Skeletal muscle satellite cell (primary cell): ENCODE measurements around the gene SIGLEC1.

Experiments
- H3K27me3 ChIP-seq: 2 replicates; pipeline ENCODE4 v1.7.0; 2013; ENCODE audit warnings: low read length; ENCODE audit not compliant: control insufficient read depth, insufficient read depth
- H3K36me3 ChIP-seq: 2 replicates; pipeline ENCODE4 v1.7.0; 2013; ENCODE audit warnings: mild to moderate bottlenecking, control low read depth, low read length; ENCODE audit not compliant: insufficient read depth
- H3K4me1 ChIP-seq: 2 replicates; pipeline ENCODE4 v1.7.0; 2013; ENCODE audit warnings: low read length; ENCODE audit not compliant: control insufficient read depth, insufficient read depth
- H3K4me2 ChIP-seq: 2 replicates; pipeline ENCODE4 v1.7.0; 2013; ENCODE audit warnings: mild to moderate bottlenecking, low read length
- H3K4me3 ChIP-seq: 2 replicates; pipeline ENCODE4 v1.7.0; 2013; ENCODE audit warnings: low read length
- H3K9ac ChIP-seq: 2 replicates; pipeline ENCODE4 v1.7.0; 2013; ENCODE audit warnings: mild to moderate bottlenecking, low read depth, low read length, moderate library complexity
- H3K9me3 ChIP-seq: replicated peaks from 2 replicates; pipeline ENCODE4 v1.7.0; 2013; ENCODE audit warnings: mild to moderate bottlenecking, control low read depth, low read length

Gene SIGLEC1

DNA sequence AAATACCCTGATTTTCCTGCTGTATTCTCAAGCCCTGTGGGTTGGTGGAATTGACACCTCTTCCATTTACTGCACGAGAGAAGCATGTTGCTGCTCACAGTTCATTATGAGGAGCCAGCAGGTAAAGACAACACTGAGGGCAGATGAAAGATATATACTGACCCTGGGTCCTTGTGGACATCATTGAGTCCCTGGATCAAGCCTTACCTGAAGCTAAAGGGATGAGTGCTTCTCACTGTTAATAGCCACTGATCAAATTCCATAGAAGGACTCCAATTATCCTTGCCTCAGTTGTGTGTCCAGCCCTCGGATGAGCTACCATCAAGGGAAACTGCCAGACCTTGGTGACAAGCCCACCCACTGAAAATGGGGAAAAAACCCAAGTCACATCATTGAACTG is 7.7 kb upstream of the SIGLEC1 start:
- H3K36me3 ChIP-seq, result no peaks in the 10 kb centered on the region
- H3K9me3 ChIP-seq, result no peaks in the 10 kb centered on the region
- no peak overlapping the region for H3K9ac ChIP-seq
- no peaks in the 10 kb centered on the region for H3K4me1 ChIP-seq
- no peak overlapping the region for H3K4me2 ChIP-seq
- H3K4me3 ChIP-seq, result no peak overlapping the region
- H3K27me3 ChIP-seq, result peaks cover 30% of the 10 kb centered on the region

DNA sequence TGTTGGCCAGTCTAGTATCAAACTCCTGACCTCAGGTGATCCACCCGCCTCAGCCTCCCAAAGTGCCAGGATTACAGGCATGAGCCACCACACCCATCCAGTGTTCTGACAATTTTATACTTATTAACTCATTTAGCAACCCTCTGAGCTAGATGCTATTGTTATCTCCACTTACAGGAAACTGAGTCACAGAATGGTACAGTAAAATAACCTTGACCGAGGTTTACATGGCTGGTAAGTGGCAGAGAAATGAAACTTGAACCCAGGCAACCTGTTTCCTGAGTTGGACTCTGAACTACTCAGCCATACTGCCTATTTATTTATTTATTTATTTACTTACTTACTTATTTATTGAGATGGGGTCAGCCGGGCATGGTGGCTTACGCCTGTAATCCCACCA is 6.6 kb upstream of the SIGLEC1 start:
- H3K36me3 ChIP-seq, result no peaks in the 10 kb centered on the region
- no peaks in the 10 kb centered on the region for H3K4me1 ChIP-seq
- no peaks in the 10 kb centered on the region for H3K9me3 ChIP-seq
- H3K27me3 ChIP-seq, result peaks cover 22% of the 10 kb centered on the region
- no peak overlapping the region for H3K4me2 ChIP-seq
- no peak overlapping the region for H3K4me3 ChIP-seq
- no peak overlapping the region for H3K9ac ChIP-seq

GRCh38 chr20:3716195-3716834 is 3.9 kb upstream of the SIGLEC1 start:
- H3K4me3 ChIP-seq, result no peak overlapping the region
- H3K9ac ChIP-seq, result no peak overlapping the region
- peaks cover 12% of the 10 kb centered on the region for H3K27me3 ChIP-seq
- no peak overlapping the region for H3K4me2 ChIP-seq
- H3K4me1 ChIP-seq, result no peaks in the 10 kb centered on the region
- no peaks in the 10 kb centered on the region for H3K36me3 ChIP-seq
- H3K9me3 ChIP-seq, result no peaks in the 10 kb centered on the region

DNA sequence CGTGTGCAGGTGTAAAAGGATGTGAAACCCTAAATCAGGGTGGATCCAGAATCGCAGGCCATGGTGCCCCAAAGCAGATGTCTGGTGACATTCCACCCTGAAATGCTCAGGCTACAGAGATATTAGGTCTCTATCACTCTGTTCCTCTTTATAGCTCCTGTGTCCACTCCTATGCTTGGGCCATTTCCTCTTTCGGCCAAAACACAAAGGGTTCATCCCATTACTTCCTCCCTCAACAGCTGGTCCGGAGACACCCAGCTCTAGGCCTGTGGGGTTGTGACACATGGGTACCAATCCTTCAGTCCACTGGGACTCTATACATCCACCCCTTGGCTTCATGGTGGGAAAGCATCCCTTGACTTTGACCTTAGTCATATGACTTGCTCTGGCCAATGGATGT is 1.7 kb upstream of the SIGLEC1 start:
- H3K4me3 ChIP-seq, result no peak overlapping the region
- H3K9ac ChIP-seq, result no peak overlapping the region
- no peaks in the 10 kb centered on the region for H3K9me3 ChIP-seq
- H3K36me3 ChIP-seq, result no peaks in the 10 kb centered on the region
- no peak overlapping the region for H3K4me2 ChIP-seq
- no peaks in the 10 kb centered on the region for H3K4me1 ChIP-seq
- peaks cover 7% of the 10 kb centered on the region for H3K27me3 ChIP-seq

GRCh38 chr20:3711484-3711941 is 887 bp downstream of the SIGLEC1 start:
- Histone ChIP-seq H3K9me3 (no peaks in the 10 kb centered on the region), H3K9ac (no peak overlapping the region), H3K4me3 (no peak overlapping the region), H3K4me2 (no peak overlapping the region), H3K4me1 (peaks cover 3% of the 10 kb centered on the region), H3K36me3 (no peaks in the 10 kb centered on the region), H3K27me3 (peaks cover 22% of the 10 kb centered on the region)

- no peaks in the 10 kb centered on the region for H3K9me3 ChIP-seq
- no peaks in the 10 kb centered on the region for H3K36me3 ChIP-seq
- H3K4me1 ChIP-seq, result peaks cover 3% of the 10 kb centered on the region
- H3K4me2 ChIP-seq, result no peak overlapping the region
- H3K9ac ChIP-seq, result no peak overlapping the region
- no peak overlapping the region for H3K4me3 ChIP-seq
- peaks cover 25% of the 10 kb centered on the region for H3K27me3 ChIP-seq
These were observed 1.5 kb downstream of the SIGLEC1 start for GRCh38 chr20:3710703-3711483.

GRCh38 chr20:3710011-3710466 is 2.4 kb downstream of the SIGLEC1 start:
- peaks cover 3% of the 10 kb centered on the region for H3K4me1 ChIP-seq
- no peak overlapping the region for H3K9ac ChIP-seq
- no peak overlapping the region for H3K4me3 ChIP-seq
- H3K36me3 ChIP-seq, result no peaks in the 10 kb centered on the region
- no peak overlapping the region for H3K4me2 ChIP-seq
- no peaks in the 10 kb centered on the region for H3K9me3 ChIP-seq
- H3K27me3 ChIP-seq, result peaks cover 30% of the 10 kb centered on the region

- Histone ChIP-seq H3K9ac (no peak overlapping the region), H3K36me3 (no peaks in the 10 kb centered on the region), H3K4me2 (no peak overlapping the region), H3K9me3 (no peaks in the 10 kb centered on the region), H3K4me3 (no peak overlapping the region), H3K27me3 (peaks cover 38% of the 10 kb centered on the region), H3K4me1 (peaks cover 3% of the 10 kb centered on the region)
These were observed 4.9 kb downstream of the SIGLEC1 start for GRCh38 chr20:3707508-3707899.

- Histone ChIP-seq H3K27me3 (peaks cover 39% of the 10 kb centered on the region), H3K36me3 (no peaks in the 10 kb centered on the region), H3K4me3 (no peak overlapping the region), H3K9me3 (no peaks in the 10 kb centered on the region), H3K9ac (no peak overlapping the region), H3K4me1 (peaks cover 3% of the 10 kb centered on the region), H3K4me2 (no peak overlapping the region)
These were observed 5.5 kb downstream of the SIGLEC1 start for GRCh38 chr20:3706774-3707507.

DNA sequence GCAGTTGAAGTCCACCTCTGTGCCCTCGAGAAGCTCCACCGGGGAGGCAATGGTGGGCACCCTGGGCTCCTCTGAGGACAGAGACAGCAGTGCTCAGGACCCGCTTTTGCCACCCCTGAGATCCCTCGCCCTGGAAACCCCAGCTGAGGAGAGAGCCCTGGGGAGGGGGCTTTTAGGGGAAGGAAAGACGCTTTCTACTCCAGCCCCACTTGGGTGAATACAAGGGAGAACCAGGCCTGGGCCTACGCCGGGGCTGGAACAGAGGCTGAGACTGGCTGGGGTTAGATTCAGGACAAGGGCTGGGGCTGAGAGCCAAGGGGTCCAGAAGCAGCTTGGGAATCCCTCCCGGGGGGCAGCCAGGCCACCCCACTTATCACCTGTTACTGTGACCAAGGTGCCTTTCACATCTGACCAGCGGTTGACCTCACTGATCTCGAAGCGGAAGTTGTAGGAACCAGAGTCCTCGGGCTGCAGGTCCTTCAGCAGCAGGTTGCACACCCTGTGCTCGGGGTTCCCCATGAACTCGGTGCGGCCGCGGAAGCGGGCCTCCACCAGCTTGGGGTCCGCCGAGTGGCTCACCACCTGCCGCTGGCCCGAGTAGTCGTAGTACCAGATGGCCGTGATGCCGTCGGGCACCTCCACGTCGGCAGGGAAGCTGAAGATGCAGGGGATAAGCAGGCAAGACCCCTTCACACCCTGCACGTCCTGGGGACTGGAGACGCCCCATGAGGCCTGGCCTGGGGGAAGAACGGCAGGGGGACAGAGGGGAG is 6.2 kb downstream of the SIGLEC1 start:
- Histone ChIP-seq H3K36me3 (no peaks in the 10 kb centered on the region), H3K9me3 (no peaks in the 10 kb centered on the region), H3K4me1 (peaks cover 3% of the 10 kb centered on the region), H3K27me3 (peaks cover 47% of the 10 kb centered on the region), H3K4me2 (no peak overlapping the region), H3K9ac (no peak overlapping the region), H3K4me3 (no peak overlapping the region)

GRCh38 chr20:3705491-3705969 is 6.9 kb downstream of the SIGLEC1 start:
- H3K36me3 ChIP-seq, result no peaks in the 10 kb centered on the region
- no peak overlapping the region for H3K4me2 ChIP-seq
- H3K4me1 ChIP-seq, result peaks cover 3% of the 10 kb centered on the region
- H3K9me3 ChIP-seq, result no peaks in the 10 kb centered on the region
- H3K4me3 ChIP-seq, result no peak overlapping the region
- no peak overlapping the region for H3K9ac ChIP-seq
- peaks cover 49% of the 10 kb centered on the region for H3K27me3 ChIP-seq
